ENCODE results near the gene GABPB2. TPM values are rescaled to one million over a fixed set of nuclear protein-coding genes. Genes with fewer than 3 reads are reported as not detected.
A peak's percentile ranks its signal among the peaks of the same experiment; 100 is the strongest.

The GABPB2 gene
- total RNA-seq (10 to 100 TPM; 19.2 to 19.4 TPM), polyA plus RNA-seq (16.0 TPM)

- Histone ChIP-seq H3K36me3 (ENCODE audit: insufficient read depth, low read length) (no peaks in the 10 kb centered on the region), H3K4me1 (ENCODE audit: insufficient read depth, low read length) (peaks cover 11% of the 10 kb centered on the region), H3K27me3 (ENCODE audit: insufficient read depth, low read length, poor library complexity, severe bottlenecking) (no peaks in the 10 kb centered on the region), H3K27ac (ENCODE audit: low read depth, low read length) (peak within 1 kb of the TSS; percentile 94), H3K4me3 (ENCODE audit: low read length) (peak within 1 kb of the TSS; percentile 88), H3K9me3 (ENCODE audit: low read length) (no peaks in the 10 kb centered on the region)
- peak within 1 kb of the TSS; percentile 96 to 100 (median 100) for H3K27ac Mint-ChIP-seq
- H3K9me3 Mint-ChIP-seq = no peaks in the 10 kb centered on the region
- peak within 1 kb of the TSS; percentile 96 to 99 (median 98) for H3K4me3 Mint-ChIP-seq
- peak; percentile 76 to 92 (median 86) for DNase-seq
- H3K4me1 Mint-ChIP-seq = peaks cover 25 to 31% (median 31%) of the 10 kb centered on the region in 3 donors
- no peaks in the 10 kb centered on the region for H3K27me3 Mint-ChIP-seq
- ChIA-PET POLR2A (interaction anchor here (0.6 to 1.4 kb wide), 6 partner anchors 11 to 97 kb away, joined by 3 to 7 read pairs (median 5); partner anchors contain the start of genes CDC42SE1 and MLLT11), CTCF (interaction anchor here (1.0 to 5.5 kb wide), 13 partner anchors 12 to 91 kb away, joined by 3 to 74 read pairs (median 6); partner anchors contain the start of genes C1orf56, CDC42SE1, MLLT11 and TNFAIP8L2)
- H3K36me3 Mint-ChIP-seq = peaks cover 0 to 26% (median 3%) of the 10 kb centered on the region in 3 donors
Observed at GRCh38 chr1:151070474-151071276, at the start of gene GABPB2. Gene GABPB2 (plus strand): TSS chr1:151070761. CDS start chr1:151088190, 17,429 bp downstream.

DNA sequence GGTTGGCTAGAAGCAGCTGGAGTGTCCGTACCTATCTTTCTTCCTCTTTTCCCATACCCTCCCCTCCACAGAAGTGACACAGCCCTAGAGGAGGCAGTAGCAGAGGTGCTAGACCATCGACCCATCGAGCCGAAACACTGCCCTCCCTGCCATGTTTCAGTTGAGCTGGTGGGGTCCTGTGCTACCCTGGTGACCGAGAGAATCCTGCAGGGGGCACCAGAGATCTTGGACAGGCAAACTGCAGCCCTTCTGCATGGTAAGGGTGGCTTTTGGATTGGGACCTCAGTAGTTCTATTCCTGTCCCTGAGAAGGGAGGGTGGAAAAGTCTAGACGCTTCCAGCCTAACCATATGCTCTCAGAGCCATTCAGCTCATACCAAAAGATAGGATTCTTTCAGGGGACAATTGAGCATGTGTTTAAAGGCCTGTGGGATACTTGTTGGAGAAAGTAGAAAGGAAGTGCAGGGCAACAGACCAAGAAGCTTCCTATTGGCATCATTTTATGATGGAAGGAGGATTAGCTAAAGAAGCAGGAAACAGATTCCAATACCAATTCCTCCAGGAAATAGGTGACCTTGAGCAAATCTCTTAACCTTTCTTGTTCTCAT is 45.9 kb upstream of the GABPB2 start:
- H3K9me3 ChIP-seq (ENCODE audit: low read length) = no peaks in the 10 kb centered on the region
- peak; percentile 77 to 90 (median 83) for DNase-seq
- Mint-ChIP-seq H3K4me1 (peaks cover 6 to 7% (median 7%) of the 10 kb centered on the region in 3 donors), H3K4me3 (peak overlapping the region in 3 of 7 donors; percentile 28 to 72 (median 43)), H3K9me3 (no peaks in the 10 kb centered on the region), H3K36me3 (peaks cover 5 to 58% (median 25%) of the 10 kb centered on the region in 3 donors), H3K27me3 (no peaks in the 10 kb centered on the region), H3K27ac (peak overlapping the region; percentile 11 to 90 (median 73))
- no peak overlapping the region for H3K4me3 ChIP-seq (ENCODE audit: low read length)
- ChIA-PET CTCF (interaction anchor here (1.0 to 3.6 kb wide), 27 partner anchors 9 to 227 kb away, joined by 3 to 60 read pairs (median 7); partner anchors contain the start of genes BNIPL, C1orf56, CDC42SE1 and GABPB2), POLR2A (interaction anchor here (0.7 to 1.6 kb wide), 3 partner anchors 35 to 302 kb away, joined by 3 to 6 read pairs (median 3); partner anchors contain the start of genes CDC42SE1 and MLLT11)
- H3K36me3 ChIP-seq (ENCODE audit: insufficient read depth, low read length) = peaks cover 12% of the 10 kb centered on the region
- H3K27ac ChIP-seq (ENCODE audit: low read depth, low read length) = no peak overlapping the region
- H3K27me3 ChIP-seq (ENCODE audit: insufficient read depth, low read length, poor library complexity, severe bottlenecking) = no peaks in the 10 kb centered on the region
- peaks cover 7% of the 10 kb centered on the region for H3K4me1 ChIP-seq (ENCODE audit: insufficient read depth, low read length)

DNA sequence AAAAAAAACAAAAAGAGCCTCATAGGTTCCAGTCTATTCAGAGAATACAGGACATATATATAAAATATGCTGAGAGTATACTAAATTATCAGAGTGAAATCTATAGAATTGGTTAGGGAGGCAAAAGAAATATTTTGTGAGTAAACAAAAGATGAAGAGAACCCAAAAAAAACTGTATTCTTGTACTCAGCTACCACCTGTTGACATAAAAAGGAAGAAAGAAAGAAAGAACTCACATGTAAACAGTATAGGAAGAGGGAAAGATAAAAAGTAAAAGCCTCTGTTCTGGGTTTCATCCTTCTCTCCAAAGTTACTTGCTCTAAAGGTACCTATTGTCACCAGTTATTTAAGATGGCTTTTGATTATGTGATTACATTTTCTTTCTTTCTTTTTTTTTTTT is 44.1 kb upstream of the GABPB2 start:
- ChIA-PET CTCF (interaction anchor here (3.0 to 3.6 kb wide), 4 partner anchors 21 to 130 kb away, joined by 33 to 60 read pairs (median 50); partner anchors contain the start of genes C1orf56, CDC42SE1, MLLT11 and TNFAIP8L2), POLR2A (interaction anchor here (0.7 kb wide), 1 partner anchor 49 kb away, joined by 3 read pairs; no protein-coding TSS in a partner anchor)
- peak overlapping the region in 2 of 8 donors; percentile 63 to 78 for H3K27ac Mint-ChIP-seq
- H3K27me3 Mint-ChIP-seq = no peaks in the 10 kb centered on the region
- H3K4me3 Mint-ChIP-seq = no peak overlapping the region
- Histone ChIP-seq H3K27ac (ENCODE audit: low read depth, low read length) (no peak overlapping the region), H3K27me3 (ENCODE audit: insufficient read depth, low read length, poor library complexity, severe bottlenecking) (no peaks in the 10 kb centered on the region), H3K4me1 (ENCODE audit: insufficient read depth, low read length) (peaks cover 7% of the 10 kb centered on the region), H3K36me3 (ENCODE audit: insufficient read depth, low read length) (peaks cover 16% of the 10 kb centered on the region), H3K4me3 (ENCODE audit: low read length) (no peak overlapping the region), H3K9me3 (ENCODE audit: low read length) (no peaks in the 10 kb centered on the region)
- H3K9me3 Mint-ChIP-seq = no peaks in the 10 kb centered on the region
- H3K36me3 Mint-ChIP-seq = peaks cover 5 to 70% (median 31%) of the 10 kb centered on the region in 3 donors
- no peak for DNase-seq
- peaks cover 6 to 7% (median 7%) of the 10 kb centered on the region in 3 donors for H3K4me1 Mint-ChIP-seq

DNA sequence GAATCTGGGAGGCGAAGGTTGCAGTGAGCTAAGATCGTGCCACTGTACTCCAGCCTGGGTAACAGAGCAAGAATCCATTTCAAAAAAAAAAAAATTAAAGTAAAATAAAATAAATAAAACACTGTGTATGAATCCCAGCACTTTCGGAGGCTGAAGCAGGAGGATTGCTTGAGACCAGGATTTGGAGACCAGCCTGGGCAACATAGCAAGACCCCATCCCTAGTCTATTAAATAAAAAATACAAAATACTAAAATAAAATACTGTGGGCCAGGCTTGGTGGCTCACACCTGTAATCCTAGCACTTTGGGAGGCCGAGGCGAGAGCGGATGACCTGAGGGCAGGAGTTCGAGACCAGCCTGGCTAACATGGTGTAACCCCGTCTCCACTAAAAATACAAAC is 38.4 kb upstream of the GABPB2 start:
- H3K4me1 ChIP-seq (ENCODE audit: insufficient read depth, low read length) = no peaks in the 10 kb centered on the region
- peaks cover 5 to 60% (median 26%) of the 10 kb centered on the region in 3 donors for H3K36me3 Mint-ChIP-seq
- no peaks in the 10 kb centered on the region for H3K9me3 ChIP-seq (ENCODE audit: low read length)
- peaks cover 26% of the 10 kb centered on the region for H3K36me3 ChIP-seq (ENCODE audit: insufficient read depth, low read length)
- no peak overlapping the region for H3K27ac Mint-ChIP-seq
- H3K4me1 Mint-ChIP-seq = peaks cover 0 to 6% (median 2%) of the 10 kb centered on the region in 3 donors
- ChIA-PET CTCF (interaction anchor here (1.0 to 1.6 kb wide), 2 partner anchors 16 to 68 kb away, joined by 3 to 7 read pairs; partner anchors contain the start of gene C1orf56), POLR2A (interaction anchor here (0.7 kb wide), 1 partner anchor 77 kb away, joined by 4 read pairs; no protein-coding TSS in a partner anchor)
- H3K9me3 Mint-ChIP-seq = no peaks in the 10 kb centered on the region
- no peaks in the 10 kb centered on the region for H3K27me3 Mint-ChIP-seq
- no peak overlapping the region for H3K27ac ChIP-seq (ENCODE audit: low read depth, low read length)
- no peak for DNase-seq
- no peaks in the 10 kb centered on the region for H3K27me3 ChIP-seq (ENCODE audit: insufficient read depth, low read length, poor library complexity, severe bottlenecking)
- H3K4me3 ChIP-seq (ENCODE audit: low read length) = no peak overlapping the region
- H3K4me3 Mint-ChIP-seq = no peak overlapping the region

DNA sequence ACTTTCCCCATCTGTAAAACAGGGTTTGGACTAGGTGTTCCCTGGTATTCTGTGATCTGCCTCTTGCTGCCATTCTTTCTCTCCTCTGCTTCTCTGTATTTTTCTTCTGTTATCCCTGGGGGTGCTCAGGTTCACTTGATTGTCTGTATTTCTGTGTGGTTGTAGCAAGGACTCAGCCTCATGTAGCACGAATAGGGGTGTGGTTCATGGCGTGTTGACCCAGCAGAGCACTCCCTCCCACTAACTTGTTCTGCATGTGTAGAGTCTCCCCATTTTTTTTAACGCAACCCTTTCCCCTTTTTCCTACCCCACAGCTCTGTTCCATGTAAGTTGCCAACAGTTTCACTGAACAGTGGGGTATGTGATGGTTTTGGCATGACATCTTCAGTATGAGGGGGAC is 35.4 kb upstream of the GABPB2 start:
- no peaks in the 10 kb centered on the region for H3K9me3 ChIP-seq (ENCODE audit: low read length)
- H3K27ac ChIP-seq (ENCODE audit: low read depth, low read length) = no peak overlapping the region
- no peak overlapping the region for H3K4me3 Mint-ChIP-seq
- H3K4me1 Mint-ChIP-seq = peaks cover 0 to 6% (median 4%) of the 10 kb centered on the region in 3 donors
- no peaks in the 10 kb centered on the region for H3K9me3 Mint-ChIP-seq
- POLR2A ChIA-PET = no interaction called here
- no peaks in the 10 kb centered on the region for H3K27me3 Mint-ChIP-seq
- H3K27me3 ChIP-seq (ENCODE audit: insufficient read depth, low read length, poor library complexity, severe bottlenecking) = no peaks in the 10 kb centered on the region
- H3K36me3 Mint-ChIP-seq = peaks cover 0 to 37% (median 16%) of the 10 kb centered on the region in 3 donors
- no peak overlapping the region for H3K4me3 ChIP-seq (ENCODE audit: low read length)
- H3K4me1 ChIP-seq (ENCODE audit: insufficient read depth, low read length) = no peaks in the 10 kb centered on the region
- H3K36me3 ChIP-seq (ENCODE audit: insufficient read depth, low read length) = peaks cover 16% of the 10 kb centered on the region
- CTCF ChIA-PET = no interaction called here
- no peak for DNase-seq
- peak overlapping the region in 5 of 8 donors; percentile 2 to 80 (median 59) for H3K27ac Mint-ChIP-seq

- ChIA-PET CTCF (interaction anchor here (1.2 to 2.0 kb wide), 2 partner anchors 11 to 23 kb away, joined by 4 to 6 read pairs; partner anchors contain the start of genes CDC42SE1 and MLLT11), POLR2A (interaction anchor here (0.7 kb wide), 1 partner anchor 33 kb away, joined by 6 read pairs; no protein-coding TSS in a partner anchor)
- Mint-ChIP-seq H3K4me3 (no peak within 1 kb of the TSS), H3K9me3 (no peaks in the 10 kb centered on the region), H3K27me3 (no peaks in the 10 kb centered on the region), H3K36me3 (peaks cover 0 to 26% (median 13%) of the 10 kb centered on the region in 3 donors), H3K27ac (peak within 1 kb of the TSS in 6 of 8 donors; percentile 59 to 90 (median 76)), H3K4me1 (peaks cover 0 to 6% (median 4%) of the 10 kb centered on the region in 3 donors)
- no peaks in the 10 kb centered on the region for H3K27me3 ChIP-seq (ENCODE audit: insufficient read depth, low read length, poor library complexity, severe bottlenecking)
- H3K4me3 ChIP-seq (ENCODE audit: low read length) = no peak within 1 kb of the TSS
- peaks cover 12% of the 10 kb centered on the region for H3K36me3 ChIP-seq (ENCODE audit: insufficient read depth, low read length)
- H3K27ac ChIP-seq (ENCODE audit: low read depth, low read length) = no peak within 1 kb of the TSS
- H3K4me1 ChIP-seq (ENCODE audit: insufficient read depth, low read length) = no peaks in the 10 kb centered on the region
- DNase-seq = no peak
- H3K9me3 ChIP-seq (ENCODE audit: low read length) = no peaks in the 10 kb centered on the region
Observed at GRCh38 chr1:151036356-151036755, 34.2 kb upstream of the GABPB2 start, which contains the start of gene BNIPL. Gene BNIPL (plus strand): TSS chr1:151036586. CDS start chr1:151036726, 140 bp downstream.

- ChIA-PET POLR2A (interaction anchor here (0.7 kb wide), 1 partner anchor 33 kb away, joined by 6 read pairs; no protein-coding TSS in a partner anchor), CTCF (interaction anchor here (1.2 to 2.0 kb wide), 2 partner anchors 12 to 23 kb away, joined by 4 to 6 read pairs; partner anchors contain the start of genes CDC42SE1 and MLLT11)
- Histone ChIP-seq H3K4me3 (ENCODE audit: low read length) (no peak overlapping the region), H3K27me3 (ENCODE audit: insufficient read depth, low read length, poor library complexity, severe bottlenecking) (no peaks in the 10 kb centered on the region), H3K4me1 (ENCODE audit: insufficient read depth, low read length) (no peaks in the 10 kb centered on the region), H3K27ac (ENCODE audit: low read depth, low read length) (no peak overlapping the region), H3K9me3 (ENCODE audit: low read length) (no peaks in the 10 kb centered on the region), H3K36me3 (ENCODE audit: insufficient read depth, low read length) (peaks cover 12% of the 10 kb centered on the region)
- Mint-ChIP-seq H3K27me3 (no peaks in the 10 kb centered on the region), H3K36me3 (peaks cover 0 to 23% (median 10%) of the 10 kb centered on the region in 3 donors), H3K4me1 (peaks cover 0 to 6% (median 4%) of the 10 kb centered on the region in 3 donors), H3K9me3 (no peaks in the 10 kb centered on the region), H3K27ac (peak overlapping the region in 4 of 8 donors; percentile 58 to 90 (median 66)), H3K4me3 (no peak overlapping the region)
- DNase-seq = no peak
Observed at GRCh38 chr1:151037032-151037431, 33.5 kb upstream of the GABPB2 start.
